GM19043 (cell line): Measurements from ENCODE around the gene C1QTNF12.

Experiments used
- ATAC-seq: cut with Tn5 transposase; IDR thresholded peaks from one replicate; pipeline ENCODE4 v1.9.1; 2021; ENCODE audit warnings: low read depth; ENCODE audit not compliant: unreplicated experiment

Gene C1QTNF12

DNA sequence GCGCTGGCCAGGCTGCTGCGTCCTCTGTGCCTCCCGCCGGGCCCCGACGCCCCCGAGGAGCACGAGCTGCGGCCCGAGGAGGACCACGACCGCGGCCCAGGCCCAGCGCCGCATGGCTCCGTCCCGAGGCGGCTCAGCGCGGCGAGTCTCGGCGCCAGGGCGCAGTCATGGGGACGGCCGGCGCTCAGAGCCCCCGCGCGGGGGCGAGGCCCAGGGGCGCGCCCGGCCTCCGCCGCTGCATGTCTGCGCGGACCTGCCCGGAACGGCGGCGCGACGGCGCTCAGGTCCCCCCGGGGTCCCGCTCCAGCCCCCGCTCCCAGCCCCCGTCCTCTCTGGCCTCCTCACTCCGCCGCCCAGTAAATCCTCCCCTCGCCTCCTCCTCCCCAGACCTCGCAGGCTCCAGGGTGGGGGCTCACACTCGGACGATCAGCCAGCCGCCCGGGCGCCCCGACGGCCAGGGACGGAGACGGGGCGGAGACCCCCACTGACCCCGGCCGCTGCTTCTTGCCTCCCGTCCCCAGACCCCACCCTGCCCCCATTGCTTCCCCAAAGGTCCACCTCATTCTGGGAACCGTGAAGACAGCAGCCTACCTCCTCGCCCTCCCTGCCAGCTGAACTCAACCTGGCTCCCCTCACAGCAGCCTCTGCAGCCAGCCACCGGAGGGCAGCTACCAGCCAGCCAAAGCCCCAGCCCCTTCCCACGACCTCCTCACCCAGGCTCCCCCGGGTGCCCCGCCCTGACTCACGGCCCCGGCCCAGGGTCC is at the start of gene C1QTNF12:
TSS of gene C1QTNF12 (minus strand) at position 146 of the 764 bp plus-strand sequence. CDS start at position 114, 32 bp downstream.
- ATAC-seq: no peak

DNA sequence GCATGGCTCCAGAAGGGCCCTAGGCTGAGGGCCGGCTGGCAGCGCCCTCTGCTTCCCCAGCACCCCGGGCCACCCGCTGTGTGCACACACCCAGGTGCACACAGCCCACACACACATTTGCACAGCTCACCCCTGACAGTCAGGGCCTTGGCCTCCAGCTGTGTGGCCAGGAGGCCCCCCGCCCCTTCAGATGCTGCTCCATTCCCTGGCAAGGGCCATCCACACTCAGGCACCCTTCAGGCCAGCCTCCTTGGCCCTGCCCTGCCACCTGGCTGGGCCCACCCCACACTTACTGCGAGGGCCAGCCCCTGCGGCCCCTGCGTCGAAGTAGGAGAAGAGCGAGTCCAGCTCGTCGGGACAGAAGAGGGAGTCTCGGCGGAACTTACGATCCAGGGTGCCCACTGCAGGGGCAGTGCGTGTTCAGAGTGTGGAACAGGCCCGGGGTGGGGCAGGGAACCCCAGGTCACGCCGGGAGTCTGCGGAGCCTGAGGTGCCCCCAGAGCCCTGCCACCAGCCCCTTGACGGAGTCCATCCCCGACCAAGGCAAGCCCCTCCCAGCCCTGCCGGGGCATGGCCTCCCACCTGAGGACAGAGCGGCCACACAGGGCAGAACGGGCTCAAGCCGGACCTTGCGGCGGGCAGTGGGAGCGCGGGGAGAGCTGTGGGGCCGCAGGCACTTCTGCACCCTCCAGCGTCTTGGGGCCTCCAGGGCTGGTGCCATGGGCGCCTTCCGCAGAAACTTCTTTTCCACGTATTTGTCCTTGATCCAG is 48.8 kb upstream of the C1QTNF12 start:
- no peak for ATAC-seq

DNA sequence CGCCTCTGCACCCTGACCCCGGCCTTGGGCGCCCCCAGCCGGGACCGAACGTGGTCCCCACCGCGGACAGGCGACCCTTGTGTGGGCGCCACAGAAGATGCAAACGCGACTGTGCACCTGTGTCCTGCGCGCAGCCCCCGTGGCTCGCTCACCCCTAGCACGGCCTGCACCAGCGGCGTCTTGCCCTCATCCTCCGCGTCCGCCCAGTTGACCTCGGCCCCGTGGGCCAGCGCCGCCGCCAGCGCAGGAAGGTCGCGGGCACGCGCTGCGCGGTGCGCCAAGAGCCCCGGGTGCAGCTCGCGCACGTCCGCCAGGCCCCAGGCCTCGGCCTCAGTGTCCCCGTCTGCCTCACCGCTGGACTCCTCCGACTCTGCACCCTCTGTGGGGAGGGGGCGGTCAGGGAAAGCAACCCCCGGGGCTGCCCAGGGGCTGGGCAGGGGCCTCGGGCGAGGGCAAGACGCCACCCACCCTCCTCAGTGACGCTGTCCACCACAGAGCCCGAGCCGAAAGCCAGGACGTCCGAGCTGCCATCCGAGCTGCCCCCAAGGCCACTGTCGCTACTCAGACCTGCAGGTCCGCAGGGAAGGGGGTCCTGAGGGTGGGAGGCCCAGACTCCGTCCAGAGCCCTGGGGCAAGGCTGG is 47.8 kb upstream of the C1QTNF12 start:
- ATAC-seq: no peak

DNA sequence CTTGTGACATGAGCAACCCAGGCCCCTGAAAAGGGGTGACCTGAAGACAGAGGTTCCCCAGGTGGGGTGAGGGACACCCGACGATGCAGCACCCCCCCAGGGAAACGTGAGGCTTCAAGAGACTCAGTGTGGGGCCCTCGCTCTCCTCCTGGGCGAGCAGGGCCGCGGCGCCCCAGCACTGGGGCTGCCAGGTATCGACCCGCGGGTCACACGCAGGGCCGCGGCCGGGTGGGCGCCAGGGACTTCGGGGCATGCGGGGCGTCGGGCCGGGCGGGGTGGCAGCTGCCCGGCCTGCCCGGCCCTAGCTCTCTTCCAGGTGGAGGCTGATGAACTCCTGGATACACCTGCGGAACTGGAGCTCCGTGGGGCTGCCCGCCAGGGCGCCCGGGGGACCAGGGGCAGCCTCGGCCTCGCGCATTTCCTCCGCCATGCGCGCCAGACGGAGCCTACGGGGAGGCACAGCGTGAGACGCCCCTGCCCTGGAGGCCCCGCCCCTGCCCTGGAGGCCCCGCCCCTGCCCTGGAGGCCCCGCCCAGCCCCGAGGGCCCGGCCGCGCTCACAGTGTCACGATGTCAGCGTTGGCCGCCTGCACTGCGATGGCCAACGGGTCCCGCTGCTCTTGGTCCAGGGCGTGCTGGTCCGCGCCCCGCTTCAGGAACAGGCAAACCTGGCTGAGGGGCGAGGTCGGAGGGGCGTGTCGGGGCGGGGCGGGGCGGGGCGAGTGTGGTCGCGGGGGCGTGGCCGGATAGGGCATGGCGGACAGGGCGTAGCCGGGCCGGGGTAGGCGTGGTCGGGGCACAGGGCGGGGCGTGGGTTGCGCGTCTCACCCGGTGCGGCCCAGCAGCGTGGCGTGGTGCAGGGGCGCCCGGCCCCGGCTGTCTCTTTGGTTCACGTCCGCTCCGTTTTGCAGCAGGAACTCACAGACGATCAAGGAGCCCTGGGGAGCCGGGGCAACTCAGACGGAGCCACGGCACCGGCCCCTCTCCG is 47.0 kb upstream of the C1QTNF12 start:
- ATAC-seq: no peak

DNA sequence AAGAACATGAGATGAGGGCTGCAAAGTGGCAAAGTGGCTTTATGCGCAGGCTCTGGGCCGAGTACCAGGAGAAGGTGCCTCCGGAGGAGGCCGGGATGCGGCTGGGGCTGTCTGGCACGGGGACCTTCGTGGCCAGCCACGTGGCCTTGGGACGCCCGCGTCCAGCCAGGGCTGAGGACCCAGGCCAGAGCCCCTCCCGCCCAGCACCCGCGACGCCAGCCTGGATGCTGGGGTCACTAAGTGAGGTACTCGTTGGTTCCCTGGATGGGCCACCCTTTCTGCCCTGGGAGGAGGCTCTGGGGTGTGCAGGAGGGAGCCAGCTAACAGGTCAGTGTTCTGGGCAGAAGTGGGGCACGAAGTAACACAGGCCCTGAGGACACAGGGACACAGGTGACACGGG is 46.3 kb upstream of the C1QTNF12 start:
- ATAC-seq: no peak

DNA sequence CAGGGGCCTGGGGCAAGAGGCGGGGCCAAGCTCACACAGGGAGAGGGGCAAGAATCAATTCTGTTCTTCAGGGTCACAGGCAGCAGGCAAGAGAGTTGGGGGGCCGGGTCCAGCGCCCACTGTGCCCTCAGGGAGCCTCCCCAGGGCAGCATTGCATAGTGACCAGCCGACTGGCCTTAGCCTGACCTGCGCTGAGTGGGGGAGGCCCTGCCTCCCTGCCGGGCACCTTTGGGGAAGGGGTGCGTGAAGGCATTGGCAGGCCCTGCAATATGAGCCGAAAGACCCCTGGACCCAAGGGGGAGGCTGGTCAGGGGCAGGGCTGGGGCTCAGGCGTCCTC is 45.9 kb upstream of the C1QTNF12 start:
- ATAC-seq: no peak

DNA sequence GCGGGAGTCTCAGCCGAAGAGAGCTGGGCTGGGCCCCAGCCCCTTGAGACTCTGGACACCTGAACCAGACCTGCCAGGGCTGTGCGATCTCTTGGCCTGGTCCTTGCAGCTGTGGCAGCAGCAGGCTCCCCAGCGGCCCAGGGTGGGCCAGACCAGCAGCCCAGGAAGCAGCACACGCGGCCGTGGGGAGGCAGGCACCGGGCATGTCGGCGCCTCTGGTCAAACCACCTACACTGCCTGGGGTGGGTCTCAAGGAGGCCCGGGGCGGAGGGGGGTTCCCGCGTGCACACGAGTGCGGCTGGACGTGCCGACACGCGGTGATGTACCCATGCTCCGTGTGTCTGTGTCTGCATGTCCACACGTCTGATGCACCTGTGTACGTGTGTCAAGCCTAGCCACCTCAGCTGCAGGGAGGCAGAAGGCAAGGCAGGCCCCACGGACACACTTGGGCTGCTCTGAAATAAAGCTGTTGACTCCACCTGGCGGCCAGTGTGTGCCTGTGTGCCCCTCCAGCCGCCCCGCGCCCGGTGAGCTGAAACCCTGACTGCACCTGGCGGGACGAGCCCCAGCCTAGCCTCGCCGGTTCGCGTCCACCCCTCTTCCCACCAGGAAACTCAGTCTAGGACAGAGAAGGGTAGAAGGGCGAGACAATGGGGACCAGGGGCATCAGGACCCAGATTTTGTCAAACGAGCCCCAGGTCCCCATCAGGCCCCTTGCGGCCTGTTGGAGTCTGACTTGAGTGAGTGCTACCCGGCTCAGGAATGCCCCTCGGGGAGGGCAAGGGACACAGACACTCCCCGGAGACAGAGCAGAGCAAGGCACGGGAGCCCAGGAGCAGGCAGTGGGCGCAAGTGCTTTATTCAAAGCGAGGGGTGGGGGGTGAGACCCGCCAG is 45.3 kb upstream of the C1QTNF12 start:
- ATAC-seq: no peak

DNA sequence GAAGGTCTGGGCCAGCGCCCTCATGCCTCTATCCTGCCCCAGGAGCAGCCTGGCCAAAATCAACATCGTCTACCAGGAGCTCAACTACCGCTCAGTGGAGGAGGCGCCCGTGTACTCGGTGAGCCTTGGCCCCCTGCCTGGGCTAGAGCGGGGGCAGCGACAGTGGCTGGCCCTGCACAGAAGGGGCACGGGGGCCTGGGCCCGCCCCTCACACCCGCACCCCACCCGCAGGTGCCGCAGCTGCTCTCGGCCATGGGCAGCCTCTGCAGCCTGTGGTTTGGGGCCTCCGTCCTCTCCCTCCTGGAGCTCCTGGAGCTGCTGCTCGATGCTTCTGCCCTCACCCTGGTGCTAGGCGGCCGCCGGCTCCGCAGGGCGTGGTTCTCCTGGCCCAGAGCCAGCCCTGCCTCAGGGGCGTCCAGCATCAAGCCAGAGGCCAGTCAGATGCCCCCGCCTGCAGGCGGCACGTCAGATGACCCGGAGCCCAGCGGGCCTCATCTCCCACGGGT is 44.6 kb upstream of the C1QTNF12 start:
- no peak for ATAC-seq

GRCh38 chr1:1290238-1290731 is 43.8 kb upstream of the C1QTNF12 start:
- no peak for ATAC-seq

- no peak for ATAC-seq
These were observed 41.0 kb upstream of the C1QTNF12 start for GRCh38 chr1:1287288-1288110.

DNA sequence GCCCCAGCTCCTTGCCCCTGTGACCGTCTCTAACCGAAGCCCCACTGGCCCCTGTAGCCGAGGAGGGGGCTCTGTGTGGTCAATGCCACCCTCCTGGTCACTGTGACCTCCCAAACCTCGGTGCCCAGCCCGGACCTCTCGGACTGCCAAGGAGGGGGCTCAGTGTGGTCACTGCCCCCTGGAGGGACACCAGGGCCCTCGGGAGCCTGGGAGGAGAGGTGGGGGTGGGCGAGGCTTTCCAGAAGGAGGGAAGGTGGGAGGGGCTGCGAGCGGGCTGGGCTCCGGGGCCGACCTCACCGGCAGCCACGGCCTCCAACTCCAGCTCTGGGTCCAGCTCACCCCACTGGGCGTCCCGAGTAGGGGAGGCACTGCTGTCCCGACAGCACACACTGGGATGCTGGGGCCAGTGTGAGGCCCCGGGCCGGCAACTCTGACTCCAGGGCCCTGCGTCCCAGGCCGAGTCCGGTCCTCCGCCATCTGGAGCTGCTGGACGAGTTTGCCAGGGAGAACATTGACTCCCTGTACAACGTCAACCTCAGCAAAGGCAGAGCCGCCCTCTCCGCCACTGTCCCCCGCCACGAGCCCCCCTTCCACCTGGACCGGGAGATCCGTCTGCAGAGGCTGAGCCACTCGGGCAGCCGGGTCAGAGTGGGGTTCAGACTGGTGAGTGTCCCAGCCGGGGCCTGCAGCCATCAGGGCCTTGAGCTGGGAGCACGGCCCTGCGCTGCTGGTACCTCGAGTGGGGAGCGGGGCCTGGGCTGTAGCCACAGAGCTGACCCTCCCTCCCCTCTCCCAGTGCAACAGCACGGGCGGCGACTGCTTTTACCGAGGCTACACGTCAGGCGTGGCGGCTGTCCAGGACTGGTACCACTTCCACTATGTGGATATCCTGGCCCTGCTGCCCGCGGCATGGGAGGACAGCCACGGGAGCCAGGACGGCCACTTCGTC is 40.1 kb upstream of the C1QTNF12 start:
- no peak for ATAC-seq

DNA sequence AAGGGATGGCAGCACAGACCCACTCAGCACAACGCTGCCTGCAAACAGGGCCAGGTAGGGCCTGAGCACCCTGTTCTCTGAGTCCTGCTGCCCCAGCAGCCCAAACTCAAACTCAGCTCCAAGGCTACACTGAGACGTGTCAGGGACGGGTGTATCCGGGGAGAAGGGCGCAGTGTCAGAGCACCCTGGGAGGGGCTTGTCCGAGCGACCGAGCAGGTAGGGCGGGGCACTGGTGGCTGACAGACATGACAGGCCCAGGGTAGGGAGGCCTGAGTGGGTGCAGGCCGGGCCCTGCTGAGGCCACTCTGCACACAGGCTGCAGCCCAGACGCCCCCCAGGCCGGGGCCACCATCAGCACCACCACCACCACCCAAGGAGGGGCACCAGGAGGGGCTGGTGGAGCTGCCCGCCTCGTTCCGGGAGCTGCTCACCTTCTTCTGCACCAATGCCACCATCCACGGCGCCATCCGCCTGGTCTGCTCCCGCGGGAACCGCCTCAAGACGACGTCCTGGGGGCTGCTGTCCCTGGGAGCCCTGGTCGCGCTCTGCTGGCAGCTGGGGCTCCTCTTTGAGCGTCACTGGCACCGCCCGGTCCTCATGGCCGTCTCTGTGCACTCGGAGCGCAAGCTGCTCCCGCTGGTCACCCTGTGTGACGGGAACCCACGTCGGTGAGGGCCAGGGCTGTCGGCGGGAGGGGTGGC is 39.2 kb upstream of the C1QTNF12 start:
- no peak for ATAC-seq

- ATAC-seq: no peak
These were observed 38.6 kb upstream of the C1QTNF12 start for GRCh38 chr1:1285102-1285571.

DNA sequence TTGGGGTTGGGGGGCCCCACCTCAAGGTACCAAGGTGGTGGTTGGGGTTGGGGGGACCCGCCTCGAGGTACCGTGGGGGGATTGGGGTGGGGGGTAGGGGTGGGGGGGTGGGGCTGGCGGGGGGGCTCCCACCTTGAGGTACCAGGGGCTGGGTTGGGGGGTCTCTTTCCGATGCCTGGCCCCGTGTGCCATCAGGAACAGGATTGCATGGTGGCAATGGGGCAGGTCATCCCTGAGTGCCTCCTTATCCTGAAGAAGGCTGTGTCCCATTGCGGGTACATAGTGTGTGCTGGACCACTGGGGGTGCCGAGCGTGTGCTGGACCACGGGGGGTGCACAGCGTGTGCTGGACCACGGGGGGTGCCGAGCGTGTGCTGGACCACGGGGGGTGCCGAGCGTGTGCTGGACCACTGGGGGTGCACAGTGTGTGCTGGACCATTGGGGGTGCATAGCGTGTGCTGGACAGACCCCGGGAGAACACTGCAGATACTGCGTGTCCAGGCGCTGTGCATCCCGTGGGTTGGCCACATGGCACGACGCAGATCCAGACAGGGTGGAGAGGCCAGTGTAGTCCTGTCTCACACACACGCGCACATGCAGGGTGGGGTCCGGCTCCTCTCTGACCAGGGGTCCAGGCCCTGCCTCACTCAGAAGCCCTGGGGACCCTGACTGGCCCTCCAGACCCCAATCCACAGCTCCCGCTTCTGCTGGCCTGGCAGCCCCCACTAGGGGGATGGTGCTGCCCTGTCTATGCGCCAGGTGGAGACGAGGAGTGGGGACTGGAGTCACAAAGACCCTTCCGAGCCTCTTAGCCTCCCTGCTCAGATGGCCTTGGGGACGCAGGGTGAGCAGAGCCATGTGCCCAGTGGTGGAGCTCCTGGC is 37.9 kb upstream of the C1QTNF12 start:
- ATAC-seq: no peak

- no peak for ATAC-seq
These were observed 37.3 kb upstream of the C1QTNF12 start for GRCh38 chr1:1283821-1284220.
